ENCODE results near the gene ZFP36L1.

Gene ZFP36L1

DNA sequence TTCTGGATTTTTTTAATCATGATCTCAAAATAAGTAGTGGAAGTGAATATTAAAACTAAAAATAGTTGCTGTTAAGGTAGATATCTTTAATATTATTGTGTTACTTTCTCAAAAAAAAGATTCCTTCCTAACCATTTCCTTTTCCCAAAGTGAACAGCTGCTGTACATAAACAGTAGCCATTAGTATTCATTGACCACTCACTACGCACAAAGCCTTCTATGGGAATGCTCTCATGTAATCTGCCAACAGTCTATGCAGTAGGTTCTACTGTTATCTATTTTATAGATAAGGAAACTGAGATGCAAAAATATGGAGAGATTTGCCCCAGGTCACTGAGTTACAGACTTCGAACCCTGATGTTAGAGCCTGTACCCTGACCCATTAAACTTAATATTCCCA, 32.1 kb downstream of the ZFP36L1 start:
- ChIA-PET CTCF (interaction anchor here (0.6 kb wide), 1 partner anchor 10 kb away, joined by 3 read pairs; no protein-coding TSS in a partner anchor), POLR2A (ENCODE audit: low non-redundant PET) (no interaction called here)
- TF ChIP-seq, protein P1, sequence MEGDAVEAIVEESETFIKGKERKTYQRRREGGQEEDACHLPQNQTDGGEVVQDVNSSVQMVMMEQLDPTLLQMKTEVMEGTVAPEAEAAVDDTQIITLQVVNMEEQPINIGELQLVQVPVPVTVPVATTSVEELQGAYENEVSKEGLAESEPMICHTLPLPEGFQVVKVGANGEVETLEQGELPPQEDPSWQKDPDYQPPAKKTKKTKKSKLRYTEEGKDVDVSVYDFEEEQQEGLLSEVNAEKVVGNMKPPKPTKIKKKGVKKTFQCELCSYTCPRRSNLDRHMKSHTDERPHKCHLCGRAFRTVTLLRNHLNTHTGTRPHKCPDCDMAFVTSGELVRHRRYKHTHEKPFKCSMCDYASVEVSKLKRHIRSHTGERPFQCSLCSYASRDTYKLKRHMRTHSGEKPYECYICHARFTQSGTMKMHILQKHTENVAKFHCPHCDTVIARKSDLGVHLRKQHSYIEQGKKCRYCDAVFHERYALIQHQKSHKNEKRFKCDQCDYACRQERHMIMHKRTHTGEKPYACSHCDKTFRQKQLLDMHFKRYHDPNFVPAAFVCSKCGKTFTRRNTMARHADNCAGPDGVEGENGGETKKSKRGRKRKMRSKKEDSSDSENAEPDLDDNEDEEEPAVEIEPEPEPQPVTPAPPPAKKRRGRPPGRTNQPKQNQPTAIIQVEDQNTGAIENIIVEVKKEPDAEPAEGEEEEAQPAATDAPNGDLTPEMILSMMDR (conservative IDR thresholded peaks at IDR 0.05; ENCODE audit: low read depth): no peak
- no peak for DNase-seq (ENCODE audit: low spot score)
- H3K27ac ChIP-seq: no peak overlapping the region

DNA sequence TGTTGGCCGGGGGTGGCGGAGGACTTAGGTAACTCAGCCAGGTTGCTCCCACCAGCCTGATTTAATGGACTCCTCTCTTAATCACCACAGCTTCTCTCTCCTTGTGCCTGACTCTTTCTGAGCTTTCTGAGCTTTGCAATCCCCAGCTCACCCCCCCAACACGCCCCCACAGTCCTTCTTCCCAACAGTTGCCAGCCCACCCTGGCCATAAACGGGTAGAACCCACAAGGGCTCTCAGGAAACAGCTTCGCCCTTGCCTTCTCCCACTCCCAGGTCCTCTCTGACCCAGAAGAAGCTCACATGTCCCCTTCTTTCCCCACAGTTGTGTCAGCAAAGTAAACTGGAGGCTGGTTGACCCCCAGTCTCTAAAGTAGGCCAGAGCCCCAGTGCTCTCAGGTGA, 32.9 kb downstream of the ZFP36L1 start:
- no peak overlapping the region for H3K27ac ChIP-seq
- ChIA-PET POLR2A (ENCODE audit: low non-redundant PET) (no interaction called here), CTCF (no interaction called here)
- no peak for DNase-seq (ENCODE audit: low spot score)
- TF ChIP-seq, protein P1 (conservative IDR thresholded peaks at IDR 0.05; ENCODE audit: low read depth): no peak

DNA sequence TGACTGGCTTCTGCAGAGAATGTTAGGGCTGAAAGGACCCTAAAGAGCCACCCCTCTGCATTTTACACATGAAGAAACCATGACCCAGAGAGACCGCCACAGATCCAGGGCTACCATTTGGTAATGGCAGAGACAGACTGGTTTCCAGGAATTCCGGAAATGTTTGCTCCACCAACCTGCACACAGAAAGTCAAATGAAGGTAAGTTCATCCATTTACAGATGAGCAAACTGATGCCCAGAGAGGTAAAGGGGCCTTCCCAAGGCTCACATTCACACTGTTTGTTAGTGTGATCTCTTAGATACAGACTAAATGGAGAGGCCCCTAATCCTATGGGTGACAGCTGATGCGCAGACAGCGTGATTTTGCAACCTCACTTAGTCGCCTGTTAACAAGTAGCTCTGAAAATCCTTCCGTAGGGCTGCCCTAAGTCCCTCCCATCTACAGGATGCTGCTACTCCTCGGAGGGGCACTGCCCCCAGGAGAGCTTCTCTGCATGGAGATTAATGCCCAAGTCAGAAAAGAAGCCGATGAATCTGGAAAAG, 33.8 kb downstream of the ZFP36L1 start:
- ChIA-PET CTCF (interaction anchor here (0.6 to 1.3 kb wide), 3 partner anchors 22 to 204 kb away, joined by 3 read pairs; no protein-coding TSS in a partner anchor), POLR2A (ENCODE audit: low non-redundant PET) (no interaction called here)
- TF ChIP-seq, protein P1 (conservative IDR thresholded peaks at IDR 0.05; ENCODE audit: low read depth): no peak
- DNase-seq (ENCODE audit: low spot score): no peak
- H3K27ac ChIP-seq: no peak overlapping the region

DNA sequence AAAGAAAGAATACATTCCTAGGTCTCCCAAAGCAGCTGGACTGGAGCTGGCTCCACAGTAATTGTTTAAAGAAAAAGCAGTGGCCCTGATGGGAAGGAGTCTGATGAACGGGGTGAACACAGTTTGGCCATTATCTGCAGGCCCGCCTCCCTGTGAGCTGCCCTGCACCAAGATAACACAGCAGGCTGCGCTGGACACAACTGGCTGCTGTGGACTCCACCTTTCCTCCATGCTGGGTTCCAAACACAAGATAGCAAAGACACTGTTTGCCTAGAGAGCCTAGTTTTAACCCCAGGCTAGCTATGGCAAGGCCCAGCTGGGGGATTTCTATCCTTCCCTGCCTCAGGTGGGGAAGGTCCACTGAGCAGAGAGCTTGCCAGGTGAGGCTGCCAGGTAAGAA, 34.6 kb downstream of the ZFP36L1 start:
- CTCF ChIA-PET: interaction anchor here (1.3 kb wide), 1 partner anchor 22 kb away, joined by 3 read pairs; no protein-coding TSS in a partner anchor

DNA sequence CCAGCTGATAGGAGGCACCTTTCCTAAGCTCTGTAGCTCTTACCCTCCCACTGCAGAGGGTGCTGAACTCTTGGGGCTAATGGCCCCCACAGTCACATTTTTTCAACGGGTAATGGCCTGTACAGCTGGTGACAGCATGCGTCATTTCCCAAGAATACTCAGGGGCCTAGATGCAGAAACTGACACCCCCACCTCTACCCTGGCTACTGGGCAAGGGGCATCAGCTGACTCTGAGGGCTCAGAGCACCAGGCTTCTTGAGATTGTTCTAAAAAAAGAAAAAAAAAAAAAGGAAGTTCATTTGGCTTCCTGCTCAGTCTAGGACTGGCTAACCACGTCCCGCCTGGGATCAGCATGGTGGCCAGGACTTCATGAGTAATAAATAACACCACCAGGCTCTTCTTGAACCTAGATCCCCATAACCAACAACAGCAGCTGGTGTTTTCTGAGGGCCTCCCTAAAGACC, 35.2 kb downstream of the ZFP36L1 start:
- CTCF ChIA-PET: interaction anchor here (0.7 to 1.3 kb wide), 2 partner anchors 21 to 830 kb away, joined by 3 to 4 read pairs; no protein-coding TSS in a partner anchor
- TF ChIP-seq, protein P1 (conservative IDR thresholded peaks at IDR 0.05; ENCODE audit: low read depth): no peak
- no peak for DNase-seq (ENCODE audit: low spot score)
- H3K27ac ChIP-seq: no peak overlapping the region
- POLR2A ChIA-PET (ENCODE audit: low non-redundant PET): no interaction called here

More for the DNA sequence above, 34.6 kb downstream of the ZFP36L1 start:
- POLR2A ChIA-PET (ENCODE audit: low non-redundant PET): no interaction called here
- no peak overlapping the region for H3K27ac ChIP-seq
- TF ChIP-seq, protein P1 (conservative IDR thresholded peaks at IDR 0.05; ENCODE audit: low read depth): no peak
- DNase-seq (ENCODE audit: low spot score): no peak

DNA sequence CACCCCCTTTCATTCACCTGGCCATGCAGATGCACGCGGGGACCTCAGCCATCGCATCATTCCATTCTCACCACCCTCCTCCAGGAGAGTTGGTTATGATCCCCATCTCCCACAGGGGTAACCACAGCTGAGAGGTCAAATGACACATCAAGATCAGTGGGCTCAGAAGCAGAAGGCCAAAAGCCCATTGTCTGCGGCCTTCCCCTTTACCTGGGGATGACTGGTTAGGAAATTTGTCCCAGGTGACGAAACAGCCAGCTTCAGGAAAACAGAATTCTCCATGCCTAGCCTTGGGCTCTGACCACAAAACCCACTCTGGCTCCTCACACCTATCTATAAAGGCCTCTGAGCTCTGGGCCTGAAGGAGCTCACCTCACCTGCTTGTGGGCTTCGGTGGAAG, 36.1 kb downstream of the ZFP36L1 start:
- POLR2A ChIA-PET (ENCODE audit: low non-redundant PET): no interaction called here
- no peak for DNase-seq (ENCODE audit: low spot score)
- TF ChIP-seq, protein P1 (conservative IDR thresholded peaks at IDR 0.05; ENCODE audit: low read depth): no peak
- H3K27ac ChIP-seq: no peak overlapping the region
- CTCF ChIA-PET: interaction anchor here (0.6 to 0.7 kb wide), 2 partner anchors 191 to 682 kb away, joined by 3 read pairs; no protein-coding TSS in a partner anchor
